Germinal center (tissue), 1 donor: ENCODE measurements around the gene PI4KA.
"Not testable (repeated sequence)": the region's sequence is repeated elsewhere in the genome, so short reads cannot be mapped to it uniquely, and the experiment has no call there.

Source experiments
- DNase-seq: peaks from one replicate; pipeline ENCODE4 v3.0.0; 2012; ENCODE audit warnings: mixed read lengths, low spot score

Gene PI4KA

DNA sequence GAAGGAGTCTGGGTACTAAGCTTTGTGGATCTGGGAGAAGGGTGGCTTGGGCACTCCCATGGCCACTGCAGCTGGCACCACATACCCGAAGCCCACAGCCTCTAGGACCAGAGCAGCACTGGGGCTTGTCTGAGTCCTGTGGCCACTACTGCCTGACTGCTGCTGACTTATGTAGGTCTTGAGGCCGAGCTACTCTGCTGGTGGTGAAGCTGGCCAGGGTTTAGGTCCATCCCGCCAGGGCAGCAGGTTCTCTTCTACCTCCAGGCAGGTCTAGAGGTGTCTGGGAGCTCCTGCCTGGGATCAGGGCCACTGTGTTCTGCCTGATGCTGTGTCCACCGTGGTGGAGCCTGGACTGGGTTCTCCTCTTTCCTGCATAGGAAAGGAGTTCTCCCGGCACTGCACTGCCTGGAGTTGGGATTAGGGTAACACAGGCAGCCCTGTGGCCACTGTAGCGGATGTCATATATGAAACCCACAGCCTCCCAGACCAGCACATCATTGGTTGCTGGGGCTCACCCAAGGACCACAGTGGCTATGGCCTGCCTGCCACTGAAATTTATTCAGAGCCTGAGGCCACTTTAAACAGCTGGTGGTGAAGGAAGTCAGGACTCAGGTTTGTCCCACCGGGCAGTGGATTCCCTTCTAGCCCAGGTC, 194.5 kb downstream of the PI4KA start:
- DNase-seq = no peak

DNA sequence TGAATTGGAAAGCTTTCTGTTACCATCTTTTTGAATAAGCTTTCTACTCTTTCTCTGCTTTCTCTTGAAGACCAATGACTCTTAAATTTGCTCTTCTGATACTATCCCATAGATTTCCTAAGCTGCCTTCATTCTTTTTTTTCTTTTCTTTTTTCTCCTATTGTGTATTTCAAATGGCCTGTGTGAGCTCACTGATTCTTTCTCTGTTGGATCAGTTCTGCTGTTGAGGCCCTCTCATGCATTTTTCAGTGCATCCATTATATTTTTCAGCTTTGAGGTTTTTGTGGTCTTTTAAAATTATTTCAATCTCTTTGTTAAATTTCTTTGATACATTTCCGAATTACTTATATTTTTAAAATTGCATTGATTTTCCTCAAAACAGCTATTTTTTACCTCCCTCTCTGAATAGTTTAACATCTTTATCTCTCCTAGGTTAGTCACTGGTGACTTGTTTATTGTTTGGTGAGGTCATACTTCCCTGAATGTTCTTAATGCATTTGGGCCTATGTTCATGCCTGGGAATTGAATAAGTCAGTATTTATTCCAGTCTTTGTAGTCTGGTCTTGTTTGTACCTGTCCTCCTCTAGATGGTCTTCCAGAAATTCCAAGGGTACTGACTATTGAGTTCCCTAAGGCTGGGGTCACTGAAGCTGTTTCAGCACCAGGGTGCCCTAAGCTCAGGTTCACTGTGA, 195.3 kb downstream of the PI4KA start:
- DNase-seq = no peak

DNA sequence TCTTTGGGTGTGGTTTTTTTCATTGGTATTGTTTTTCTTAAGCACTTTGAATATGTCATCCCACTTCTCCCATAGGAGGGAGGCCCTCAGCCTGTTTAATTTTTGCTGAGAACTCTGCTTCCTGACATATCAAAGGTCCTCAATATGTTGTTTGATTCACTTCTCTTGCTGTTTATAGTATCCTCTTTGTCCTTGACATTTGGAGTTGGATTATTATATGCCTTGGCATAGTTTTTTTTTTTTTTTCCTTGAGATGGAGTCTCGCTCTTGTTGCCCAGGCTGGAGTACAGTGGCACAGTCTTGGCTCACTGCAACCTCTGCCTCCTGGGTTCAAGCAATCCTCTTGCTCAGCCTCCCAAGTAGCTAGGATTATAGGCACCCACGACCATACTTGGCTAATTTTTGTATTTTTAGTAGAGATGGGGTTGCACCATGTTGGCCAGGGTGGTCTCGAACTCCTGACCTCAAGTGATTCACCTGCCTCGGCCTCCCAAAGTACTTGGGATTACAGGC, 196.0 kb downstream of the PI4KA start:
- not testable (repeated sequence) for DNase-seq

DNA sequence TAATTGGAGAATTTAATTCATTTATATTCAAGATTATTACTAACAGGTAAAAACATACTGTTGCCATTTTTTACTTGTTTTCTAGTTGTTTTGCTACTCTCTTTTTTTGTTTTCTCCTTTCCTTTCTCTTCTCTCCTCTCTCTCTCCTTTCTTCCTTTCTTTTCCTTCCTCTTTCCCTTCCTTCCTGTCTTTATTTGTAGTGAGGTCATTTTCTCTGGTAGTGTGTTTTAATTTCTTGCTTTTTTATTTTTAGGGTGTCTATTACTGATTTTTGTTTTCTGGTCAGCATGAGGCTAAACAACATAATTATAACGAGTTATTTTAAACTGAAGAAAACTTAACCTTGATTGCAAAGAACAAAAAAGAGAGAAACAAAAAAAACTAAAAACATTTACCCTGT, 197.1 kb downstream of the PI4KA start:
- DNase-seq = no peak

DNA sequence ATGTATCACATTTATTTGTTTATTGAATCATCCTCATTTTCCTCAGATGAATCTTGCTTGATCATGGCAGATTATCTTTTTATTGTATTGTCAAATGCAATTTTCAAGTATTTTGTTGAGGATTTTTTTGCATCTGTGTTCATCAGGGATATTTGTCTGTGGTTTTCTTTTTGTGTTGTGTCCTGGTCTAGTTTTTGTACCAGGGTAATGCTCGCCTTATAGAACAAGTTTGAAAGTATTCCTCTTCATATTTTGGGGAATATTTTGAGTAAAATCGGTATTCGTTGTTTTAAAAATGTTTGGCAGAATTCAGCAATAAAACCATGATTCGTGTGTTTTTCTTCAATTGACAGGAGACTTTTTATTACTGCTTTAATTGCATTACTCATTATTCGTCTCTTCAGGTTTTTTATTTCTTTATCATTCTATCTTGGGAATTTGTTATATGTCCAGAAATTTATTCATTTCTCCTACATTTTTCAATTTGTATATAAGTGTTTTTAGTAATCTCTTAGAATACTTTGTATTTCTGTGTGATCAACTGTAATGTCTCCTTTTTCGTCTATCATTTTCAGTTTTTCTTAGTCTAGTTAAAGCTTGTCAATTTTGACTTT, 198.1 kb downstream of the PI4KA start:
- no peak for DNase-seq

DNA sequence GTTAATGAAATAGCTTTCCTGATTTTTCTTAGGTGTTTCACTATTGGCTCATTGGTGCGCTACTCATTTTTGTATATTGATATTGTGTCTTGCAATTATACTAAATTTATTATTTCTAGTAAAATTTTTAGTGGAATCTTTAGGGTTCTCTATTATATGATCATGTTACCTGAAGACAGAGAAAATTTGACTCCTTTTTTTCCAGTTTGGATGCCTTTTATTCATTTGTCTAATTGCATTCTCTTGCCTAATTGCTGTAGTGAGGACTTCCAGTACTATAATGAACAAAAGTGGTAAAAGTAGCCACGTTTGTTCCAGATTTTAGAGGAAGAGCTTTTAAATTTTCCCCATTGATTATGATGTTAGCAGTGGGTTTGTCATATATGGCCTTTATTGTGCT, 198.7 kb downstream of the PI4KA start:
- no peak for DNase-seq

DNA sequence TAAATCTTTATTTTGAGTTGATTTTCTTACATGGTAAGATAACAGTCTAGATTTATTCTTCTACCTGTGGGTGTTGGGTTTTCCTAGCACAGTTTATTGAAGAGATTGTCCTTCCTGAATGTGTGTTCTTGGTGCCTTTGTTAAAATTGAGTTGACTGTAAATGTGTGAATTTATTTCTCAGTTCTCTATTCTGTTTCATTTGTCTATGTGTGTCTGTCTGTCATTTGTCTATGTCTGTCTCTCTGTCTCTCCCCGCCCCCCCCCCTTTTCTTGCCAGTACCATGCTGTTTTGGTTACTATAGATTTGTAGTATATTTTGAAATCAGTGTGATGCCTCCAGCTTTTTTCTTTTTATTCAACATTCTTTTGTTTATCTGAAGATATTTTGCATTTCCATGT, 199.4 kb downstream of the PI4KA start:
- no peak for DNase-seq

DNA sequence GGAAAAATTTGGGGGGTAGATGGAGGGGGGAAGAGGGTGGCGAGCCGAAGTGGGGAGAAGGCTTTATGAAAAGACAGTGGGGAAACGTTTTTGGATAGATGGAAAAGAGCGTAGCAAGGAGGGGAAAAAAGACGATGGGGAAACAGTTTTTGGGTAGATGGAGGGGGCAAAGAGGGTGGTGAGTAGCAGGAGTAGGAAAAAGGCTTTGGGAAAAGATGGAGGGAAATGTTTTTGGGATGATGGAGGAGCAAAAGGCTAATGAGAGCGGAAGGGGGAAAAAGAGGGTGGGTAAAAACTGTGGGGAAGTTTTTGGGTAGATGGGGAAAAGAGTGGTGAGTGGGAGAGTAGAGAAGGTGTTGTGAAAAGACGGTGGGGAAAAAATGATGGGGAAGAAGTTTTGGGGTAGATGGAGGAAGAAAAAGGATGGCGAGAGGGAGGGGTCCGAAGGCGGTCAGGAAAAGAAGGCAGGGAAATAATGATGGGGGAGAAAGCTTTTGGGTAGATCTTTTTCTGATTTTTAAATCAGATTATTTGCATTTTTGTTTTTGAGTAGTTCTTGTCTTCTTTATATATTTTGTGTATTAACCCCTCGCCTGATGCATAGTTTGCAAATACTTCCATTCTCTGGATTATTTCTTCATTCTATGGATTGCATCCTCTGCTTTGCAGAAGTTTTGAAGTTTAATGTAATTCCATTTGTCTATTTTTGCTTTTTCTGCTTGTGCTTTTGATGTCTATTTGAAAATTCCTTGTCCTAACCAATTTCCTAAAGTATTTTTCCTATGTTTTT, 200.0 kb downstream of the PI4KA start:
- DNase-seq = no peak

DNA sequence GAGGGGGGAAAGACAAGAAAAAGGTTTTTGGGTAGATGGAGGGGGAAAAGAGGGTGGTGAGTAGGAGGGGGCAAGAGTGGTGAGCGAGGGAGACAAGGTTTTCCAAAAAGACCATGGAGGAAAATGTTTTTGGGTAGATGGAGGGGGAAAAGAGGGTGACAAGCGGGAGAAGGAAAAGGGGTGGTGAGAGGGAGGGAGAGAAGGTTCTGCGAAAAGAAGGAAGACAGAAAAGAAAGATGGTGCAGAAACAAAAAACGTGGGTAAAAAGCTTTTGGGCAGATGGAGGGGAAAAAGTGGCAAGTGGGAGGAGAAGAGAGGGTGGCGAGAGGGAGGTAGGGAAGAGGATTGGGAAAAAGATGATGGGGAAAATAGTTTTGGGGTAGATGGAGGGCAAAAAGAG, 200.6 kb downstream of the PI4KA start:
- no peak for DNase-seq
